ENCODE data around the gene SCGB3A2. TPM values are rescaled to one million over a fixed set of nuclear protein-coding genes. Genes with fewer than 3 reads are reported as not detected.

SCGB3A2 gene
- total RNA-seq, 4 donors from 2014 or later = not detected

GRCh38 chr5:147882586-147883313 is 4.2 kb downstream of the SCGB3A2 start:
- 60% methylated on average over 6 of the region's 6 CpGs for WGBS
- H3K4me1 ChIP-seq = peaks cover 3% of the 10 kb centered on the region
- H3K9me3 ChIP-seq = no peaks in the 10 kb centered on the region
- H3K27me3 ChIP-seq = no peaks in the 10 kb centered on the region
- H3K4me3 ChIP-seq = no peak overlapping the region
- no peak overlapping the region for H3K27ac ChIP-seq
- DNase-seq (ENCODE audit: low spot score in 2 of 2) = no peak
- no peaks in the 10 kb centered on the region for H3K36me3 ChIP-seq
- TF ChIP-seq CTCF (IDR thresholded peaks at IDR 0.05) (no peak), POLR2A (IDR thresholded peaks at IDR 0.05) (no peak), POLR2AphosphoS5 (IDR thresholded peaks at IDR 0.05) (no peak), EP300 (IDR thresholded peaks at IDR 0.05) (no peak)

DNA sequence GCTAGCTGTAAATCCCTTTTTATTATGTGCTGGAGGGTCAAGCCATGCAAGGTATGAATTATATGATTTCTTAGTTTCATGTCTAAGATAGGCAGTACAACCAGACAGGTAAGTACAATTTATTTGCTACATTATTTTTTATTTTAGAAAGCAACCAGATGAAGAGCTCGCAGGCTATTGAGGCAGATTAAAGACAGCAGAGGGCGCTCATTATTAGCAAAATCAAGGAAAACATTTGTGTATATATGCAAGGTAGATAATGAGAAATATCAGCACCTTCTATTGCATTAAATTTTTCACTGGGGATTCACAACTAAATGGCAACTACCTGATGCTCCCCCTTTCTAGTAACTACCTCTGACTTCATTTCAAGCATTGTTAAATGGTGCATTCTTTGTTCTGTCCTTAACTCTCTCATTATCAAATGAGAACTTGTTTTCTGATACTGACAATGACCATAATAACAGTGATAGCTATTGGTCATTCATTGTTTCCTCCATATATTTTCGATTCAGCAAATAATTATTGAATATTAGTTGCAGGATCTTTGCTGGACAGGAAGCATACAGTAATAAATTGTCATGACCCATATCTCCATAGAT is 8.6 kb downstream of the SCGB3A2 start:
- Histone ChIP-seq H3K36me3 (no peaks in the 10 kb centered on the region), H3K4me1 (peaks cover 16% of the 10 kb centered on the region), H3K9me3 (no peaks in the 10 kb centered on the region), H3K27ac (no peak overlapping the region), H3K4me3 (no peak overlapping the region), H3K27me3 (no peaks in the 10 kb centered on the region)
- TF ChIP-seq EP300 (IDR thresholded peaks at IDR 0.05) (no peak), CTCF (IDR thresholded peaks at IDR 0.05) (peak; percentile 21 to 37)
- 8% methylated on average over 3 of the region's 3 CpGs for WGBS
- no peak for DNase-seq (ENCODE audit: low spot score in 2 of 2)

DNA sequence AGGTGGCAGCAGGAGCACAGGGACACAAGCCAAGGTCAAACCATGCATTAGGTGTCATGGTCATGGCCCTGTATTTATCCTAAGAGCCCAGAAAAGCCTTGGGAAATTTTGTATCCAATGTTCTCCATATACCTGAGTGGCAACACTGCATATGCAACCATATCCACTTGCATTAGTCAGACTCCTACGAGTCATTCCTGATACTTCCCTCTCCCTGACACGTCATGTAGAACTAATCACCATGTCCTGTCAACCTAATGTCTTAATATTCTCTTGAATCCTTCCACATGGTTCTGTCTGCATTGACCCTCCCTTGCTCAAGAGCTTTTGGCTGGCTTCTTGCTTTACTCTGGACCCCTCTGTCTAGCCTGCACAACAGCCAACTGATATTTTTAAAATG is 9.4 kb downstream of the SCGB3A2 start:
- Histone ChIP-seq H3K36me3 (no peaks in the 10 kb centered on the region), H3K9me3 (no peaks in the 10 kb centered on the region), H3K27me3 (no peaks in the 10 kb centered on the region), H3K4me1 (peaks cover 24% of the 10 kb centered on the region), H3K27ac (no peak overlapping the region), H3K4me3 (no peak overlapping the region)
- TF ChIP-seq POLR2AphosphoS5 (IDR thresholded peaks at IDR 0.05) (no peak), EP300 (IDR thresholded peaks at IDR 0.05) (no peak), POLR2A (IDR thresholded peaks at IDR 0.05) (no peak), CTCF (IDR thresholded peaks at IDR 0.05) (no peak)
- DNase-seq (ENCODE audit: low spot score in 2 of 2) = no peak
- 56% methylated on average over 2 of the region's 2 CpGs for WGBS

DNA sequence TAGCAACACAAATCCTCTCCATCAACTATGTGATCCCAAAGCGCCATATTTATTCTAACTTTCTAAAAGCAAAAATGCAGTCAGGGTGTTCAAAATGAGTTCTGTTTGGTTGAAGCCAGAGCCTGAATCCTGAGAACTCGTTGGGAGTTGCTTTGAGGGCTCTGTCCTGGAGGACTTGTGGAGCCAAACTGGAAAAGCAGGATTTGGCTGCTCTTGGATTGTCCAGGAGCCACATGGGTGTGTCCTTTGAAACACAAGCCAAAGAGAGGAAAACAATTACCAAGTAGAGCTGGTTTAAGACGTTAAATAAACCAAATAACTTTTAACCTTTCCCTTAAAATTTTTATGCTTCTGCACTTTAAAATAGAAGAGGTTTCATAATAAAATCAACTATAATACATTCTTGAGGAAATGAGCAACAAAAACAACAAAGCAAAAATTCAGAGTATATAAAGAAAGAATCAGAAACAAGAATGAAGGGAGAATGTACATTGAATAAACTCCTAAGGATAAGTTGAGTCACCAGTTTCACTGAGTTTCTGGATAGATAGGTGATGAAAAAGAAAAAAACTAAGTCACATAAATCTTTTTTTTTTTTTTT is 14.3 kb downstream of the SCGB3A2 start:
- WGBS = 30% methylated on average over 3 of the region's 3 CpGs

More for the DNA sequence above, 14.3 kb downstream of the SCGB3A2 start:
- Histone ChIP-seq H3K4me1 (peaks cover 38% of the 10 kb centered on the region), H3K4me3 (no peak overlapping the region), H3K36me3 (no peaks in the 10 kb centered on the region), H3K27ac (peak overlapping the region; percentile 75), H3K9me3 (no peaks in the 10 kb centered on the region), H3K27me3 (no peaks in the 10 kb centered on the region)
- DNase-seq (ENCODE audit: low spot score in 2 of 2) = no peak
- no peak for TF ChIP-seq POLR2A (IDR thresholded peaks at IDR 0.05)
- no peak for TF ChIP-seq CTCF (IDR thresholded peaks at IDR 0.05)

Data from suprapubic skin (tissue), 4 donors.